HEK293T (cell line): ENCODE results near the gene TPK1.

Experiments used
- CTCF ChIA-PET: fragments of 350-600 bp; formaldehyde crosslinking; extraction: SDS; loops from one replicate; lab custom pipeline; 2021; ENCODE audit warnings: antibody characterized with exemption, inconsistent platforms; lab: Yijun Ruan, JAX
- POLR2A ChIA-PET: fragments of 350-600 bp; formaldehyde crosslinking; extraction: SDS; loops from one replicate; lab custom pipeline; 2020; ENCODE audit warnings: antibody characterized with exemption, inconsistent platforms; lab: Yijun Ruan, JAX
- DNase-seq: peaks from one replicate; pipeline ENCODE4 v3.0.0; 2012; ENCODE audit warnings: mixed read lengths; ENCODE audit errors: extremely low spot score
- ARNT ChIP-seq: fragments of 450-650 bp; IDR thresholded peaks from 2 replicates; pipeline ENCODE4 v1.6.1; 2017; ENCODE audit warnings: mild to moderate bottlenecking
- BHLHE40 ChIP-seq: fragments of 450-650 bp; IDR thresholded peaks from 2 replicates; pipeline ENCODE4 v1.6.1; 2016; ENCODE audit warnings: mild to moderate bottlenecking, moderate library complexity, borderline replicate concordance
- CTBP1 ChIP-seq: fragments of 450-650 bp; IDR thresholded peaks from 2 replicates; pipeline ENCODE4 v1.6.1; 2016; ENCODE audit warnings: borderline replicate concordance
- ELF4 ChIP-seq: fragments of 450-650 bp; IDR thresholded peaks from 2 replicates; pipeline ENCODE4 v1.6.1; 2017; ENCODE audit warnings: antibody characterized with exemption
- FOXA1 ChIP-seq: fragments of 450-650 bp; IDR thresholded peaks from 2 replicates; pipeline ENCODE4 v1.6.1; 2016; ENCODE audit warnings: mild to moderate bottlenecking
- FOXK2 ChIP-seq: fragments of 450-650 bp; IDR thresholded peaks from 2 replicates; pipeline ENCODE4 v1.6.1; 2016; ENCODE audit warnings: mild to moderate bottlenecking
- FOXM1 ChIP-seq: fragments of 450-650 bp; IDR thresholded peaks from 2 replicates; pipeline ENCODE4 v1.6.1; 2017; ENCODE audit warnings: mild to moderate bottlenecking, borderline replicate concordance
- HDGF ChIP-seq: fragments of 450-650 bp; IDR thresholded peaks from 2 replicates; pipeline ENCODE4 v1.6.1; 2017; ENCODE audit warnings: antibody characterized with exemption, borderline replicate concordance
- L3MBTL2 ChIP-seq: fragments of 450-650 bp; conservative IDR thresholded peaks from 2 replicates; pipeline ENCODE4 v1.6.1; 2016; ENCODE audit warnings: mild to moderate bottlenecking
- LEF1 ChIP-seq: fragments of 450-650 bp; IDR thresholded peaks from 2 replicates; pipeline ENCODE4 v1.6.1; 2017; ENCODE audit warnings: mild to moderate bottlenecking, borderline replicate concordance
- NFRKB ChIP-seq: fragments of 450-650 bp; IDR thresholded peaks from 2 replicates; pipeline ENCODE4 v1.6.1; 2016; ENCODE audit warnings: mild to moderate bottlenecking, moderate library complexity
- PKNOX1 ChIP-seq: fragments of 450-650 bp; IDR thresholded peaks from 2 replicates; pipeline ENCODE4 v1.6.1; 2016
- SP1 ChIP-seq: fragments of 450-650 bp; IDR thresholded peaks from 2 replicates; pipeline ENCODE4 v1.6.1; 2017
- SUZ12 ChIP-seq: fragments of 450-650 bp; IDR thresholded peaks from 2 replicates; pipeline ENCODE4 v1.6.1; 2016; ENCODE audit warnings: mild to moderate bottlenecking
- TARDBP ChIP-seq: fragments of 450-650 bp; IDR thresholded peaks from 2 replicates; pipeline ENCODE4 v1.6.1; 2016
- ZNF384 ChIP-seq: fragments of 450-650 bp; IDR thresholded peaks from 2 replicates; pipeline ENCODE4 v1.6.1; 2016

Gene TPK1

DNA sequence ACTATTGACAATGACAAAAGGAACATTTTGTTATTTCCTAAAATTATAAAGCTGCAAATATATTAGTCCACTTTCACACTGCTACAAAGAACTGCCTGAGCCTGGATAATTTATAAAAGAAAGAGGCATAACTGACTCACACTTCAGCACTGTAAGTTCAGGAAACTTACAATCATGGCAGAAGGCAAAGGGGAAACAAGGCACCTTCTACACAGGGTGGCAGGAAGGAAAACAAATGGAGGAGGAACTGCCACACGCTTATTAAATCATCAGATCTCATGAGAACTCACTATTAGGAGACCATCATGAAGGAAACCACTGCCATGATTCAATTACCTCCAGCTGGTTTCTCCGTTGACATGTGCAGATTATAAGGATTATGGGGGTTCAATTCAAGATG, 203.1 kb downstream of the TPK1 start:
- no peak for TF ChIP-seq L3MBTL2
- TF ChIP-seq FOXK2, result no peak
- no peak for TF ChIP-seq TARDBP
- TF ChIP-seq FOXM1, result no peak
- no peak for TF ChIP-seq PKNOX1
- no peak for TF ChIP-seq ELF4
- no peak for TF ChIP-seq NFRKB
- no peak for TF ChIP-seq HDGF
- TF ChIP-seq SUZ12, result no peak
- no peak for TF ChIP-seq BHLHE40
- no peak for DNase-seq
- CTCF ChIA-PET, result no interaction called here
- POLR2A ChIA-PET, result no interaction called here

- CTCF ChIA-PET, result no interaction called here
- POLR2A ChIA-PET, result no interaction called here
- DNase-seq, result no peak
- no peak for TF ChIP-seq FOXK2
- TF ChIP-seq FOXA1, result no peak
Observed at GRCh38 chr7:144629598-144629997, 206.3 kb downstream of the TPK1 start.

DNA sequence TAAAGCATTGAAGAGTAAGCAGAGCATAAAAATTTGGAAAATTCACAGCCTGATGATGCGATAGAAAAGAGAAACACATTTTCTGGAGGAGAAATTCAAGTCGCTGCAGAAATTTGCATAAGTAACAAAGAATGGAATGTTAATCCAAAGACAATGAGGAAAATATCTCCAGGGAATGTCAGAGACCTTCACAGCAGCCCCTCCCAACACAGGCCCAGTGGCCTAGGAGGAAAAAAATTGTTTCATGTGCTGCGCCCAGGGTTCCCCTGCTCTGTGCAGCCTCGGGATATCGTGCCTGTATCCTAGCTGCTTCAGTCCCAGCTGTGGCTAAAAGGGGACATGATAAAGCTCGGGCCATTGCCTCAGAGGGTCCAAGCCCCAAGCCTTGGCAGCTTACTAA, 206.8 kb downstream of the TPK1 start:
- DNase-seq, result no peak
- ChIA-PET POLR2A (no interaction called here), CTCF (no interaction called here)
- TF ChIP-seq HDGF (no peak), FOXA1 (no peak), ARNT (no peak), L3MBTL2 (no peak), CTBP1 (no peak), ZNF384 (no peak), SUZ12 (no peak), TARDBP (no peak), FOXM1 (no peak)

GRCh38 chr7:144628176-144628575, 207.7 kb downstream of the TPK1 start:
- DNase-seq, result no peak
- TF ChIP-seq ARNT (no peak), L3MBTL2 (no peak), FOXK2 (no peak), FOXA1 (no peak), LEF1 (no peak), ZNF384 (no peak), CTBP1 (no peak), HDGF (no peak), SUZ12 (no peak), TARDBP (no peak), SP1 (no peak)
- ChIA-PET CTCF (no interaction called here), POLR2A (no interaction called here)

- DNase-seq, result no peak
- ChIA-PET CTCF (no interaction called here), POLR2A (no interaction called here)
- TF ChIP-seq NFRKB, result no peak
- no peak for TF ChIP-seq FOXA1
- TF ChIP-seq TARDBP, result no peak
- TF ChIP-seq ARNT, result no peak
- no peak for TF ChIP-seq FOXM1
- no peak for TF ChIP-seq CTBP1
- no peak for TF ChIP-seq L3MBTL2
- TF ChIP-seq SP1, result no peak
- TF ChIP-seq HDGF, result no peak
- TF ChIP-seq SUZ12, result no peak
- TF ChIP-seq ZNF384, result no peak
- TF ChIP-seq BHLHE40, result no peak
- no peak for TF ChIP-seq LEF1
- TF ChIP-seq ELF4, result no peak
- no peak for TF ChIP-seq PKNOX1
Observed at GRCh38 chr7:144622745-144623144, 213.1 kb downstream of the TPK1 start.

DNA sequence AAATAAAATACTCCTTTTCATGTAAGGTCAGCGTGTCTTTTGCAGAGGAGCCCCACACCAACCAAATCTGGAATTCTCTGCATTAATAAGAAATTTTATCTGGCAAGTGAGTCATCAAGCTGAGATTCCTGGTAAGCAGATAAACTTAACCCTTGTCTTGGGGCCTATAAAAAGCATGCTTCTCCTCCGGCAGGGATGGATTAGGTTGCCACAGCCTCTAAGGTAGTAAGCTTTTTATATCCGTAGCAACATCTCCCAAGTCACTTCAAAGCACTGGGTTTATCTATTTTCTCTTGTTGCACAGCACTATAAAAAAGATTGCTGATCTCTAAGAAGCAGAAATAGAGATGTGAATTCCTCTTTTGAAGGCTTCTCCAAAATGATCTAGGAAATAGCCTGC, 229.6 kb downstream of the TPK1 start:
- POLR2A ChIA-PET, result no interaction called here
- CTCF ChIA-PET, result interaction anchor here (0.7 kb wide), 1 partner anchor 17 kb away, joined by 5 read pairs; no protein-coding TSS in a partner anchor
- TF ChIP-seq FOXK2 (no peak), TARDBP (no peak), CTBP1 (no peak), L3MBTL2 (no peak), FOXA1 (no peak), ARNT (no peak), SUZ12 (no peak), BHLHE40 (no peak), HDGF (no peak), ELF4 (no peak), SP1 (no peak), PKNOX1 (no peak), FOXM1 (no peak), LEF1 (no peak), NFRKB (no peak), ZNF384 (no peak)
- no peak for DNase-seq

DNA sequence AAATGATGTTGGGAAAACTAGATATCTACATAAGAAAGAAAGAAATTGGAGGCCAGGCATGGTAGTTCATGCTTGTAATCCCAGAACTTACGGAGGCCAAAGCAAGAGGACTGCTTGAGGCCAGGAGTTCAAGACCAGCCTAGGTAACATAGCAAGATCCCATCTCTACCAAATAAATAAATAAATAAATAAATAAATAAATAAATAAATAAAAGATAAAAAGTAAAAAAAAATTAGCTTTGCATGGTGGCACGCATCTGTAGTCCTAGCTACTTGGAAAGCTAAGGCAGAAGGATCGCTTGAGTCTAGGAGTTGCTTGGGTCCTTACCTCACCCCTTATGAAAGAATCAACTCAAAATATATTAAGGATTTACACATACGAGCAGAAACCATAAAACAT, 238.9 kb downstream of the TPK1 start:
- DNase-seq, result no peak
- POLR2A ChIA-PET, result no interaction called here
- CTCF ChIA-PET, result no interaction called here
- TF ChIP-seq LEF1, result no peak
- TF ChIP-seq BHLHE40, result no peak
- TF ChIP-seq PKNOX1, result no peak
